Smooth muscle cell (in vitro differentiated cells): ENCODE data around the gene CPA2. TPM values are rescaled to one million over a fixed set of nuclear protein-coding genes. Genes with fewer than 3 reads are reported as not detected.
"Not testable (repeated sequence)": the region's sequence is repeated elsewhere in the genome, so short reads cannot be mapped to it uniquely, and the experiment has no call there.

Experiments used
- DNase-seq: peaks from one replicate; lab custom pipeline; 2025; ENCODE audit not compliant: unreplicated experiment; lab: John Stamatoyannopoulos, UW
- H2AFZ ChIP-seq: fragments of 200-600 bp; sonication (generic); 2 replicates; pipeline ENCODE4 v1.6.0; 2016; ENCODE audit warnings: antibody characterized with exemption, low read depth, mild to moderate bottlenecking
- H3F3A ChIP-seq: fragments of 200-600 bp; sonication (generic); 2 replicates; pipeline ENCODE4 v1.6.0; 2017; ENCODE audit warnings: antibody characterized with exemption, low read depth
- H3K27ac ChIP-seq: fragments of 200-600 bp; sonication (generic); 2 replicates; pipeline ENCODE4 v1.5.1; 2016; ENCODE audit warnings: low read depth, mild to moderate bottlenecking
- H3K27me3 ChIP-seq: fragments of 200-600 bp; sonication (generic); 2 replicates; pipeline ENCODE4 v1.6.1; 2016; ENCODE audit warnings: low read depth, mild to moderate bottlenecking
- H3K36me3 ChIP-seq: fragments of 200-600 bp; sonication (generic); 2 replicates; pipeline ENCODE4 v1.5.1; 2016; ENCODE audit warnings: low read depth
- H3K4me1 ChIP-seq: fragments of 200-600 bp; sonication (generic); 2 replicates; pipeline ENCODE4 v1.5.1; 2016; ENCODE audit warnings: low read depth
- H3K4me2 ChIP-seq: fragments of 200-600 bp; sonication (generic); 2 replicates; pipeline ENCODE4 v1.6.0; 2016; ENCODE audit warnings: mild to moderate bottlenecking
- H3K4me3 ChIP-seq: fragments of 200-600 bp; sonication (generic); 2 replicates; pipeline ENCODE4 v1.5.1; 2016; ENCODE audit warnings: mild to moderate bottlenecking
- H3K79me2 ChIP-seq: fragments of 200-600 bp; sonication (generic); 2 replicates; pipeline ENCODE4 v1.6.0; 2016; ENCODE audit warnings: low read depth, mild to moderate bottlenecking
- H3K9ac ChIP-seq: fragments of 200-600 bp; sonication (generic); 2 replicates; pipeline ENCODE4 v1.6.0; 2016; ENCODE audit warnings: low read depth
- H3K9me3 ChIP-seq: fragments of 200-600 bp; sonication (generic); replicated peaks from 2 replicates; pipeline ENCODE4 v1.5.1; 2016; ENCODE audit warnings: low read depth
- H4K20me1 ChIP-seq: fragments of 200-600 bp; sonication (generic); 2 replicates; pipeline ENCODE4 v1.6.0; 2016; ENCODE audit warnings: low read depth
- CTCF ChIP-seq: fragments of 200-600 bp; sonication (generic); IDR thresholded peaks from 2 replicates; pipeline ENCODE4 v1.5.1; 2017; ENCODE audit warnings: borderline replicate concordance, mild to moderate bottlenecking, antibody characterized with exemption; ENCODE audit not compliant: insufficient read depth, poor library complexity, severe bottlenecking
- WGBS: methylation state at CpG from one replicate; pipeline ENCODE4 v1.1.7; 2016; ENCODE audit warnings: low lambda C conversion rate; 5-methylcytosine and 5-hydroxymethylcytosine counted together
- polyA plus RNA-seq: library from polyadenylated mRNA; unstranded; fragments of >200 nt; fragmentation: Nextera tagmentation; extraction: Ambion mirVana; gene quantifications from 2 replicates; pipeline ENCODE4 v1.2.1, GENCODE V29; 2016
- total RNA-seq: library from RNA; depleted of rRNA; stranded (reverse); fragments of >200 nt; gene quantifications from 2 replicates; pipeline ENCODE4 v1.2.3, GENCODE V29; 2014

The CPA2 gene
- total and polyA plus RNA-seq, 2 experiments from 2014 or later, result 0.18 TPM; not detected in 1

DNA sequence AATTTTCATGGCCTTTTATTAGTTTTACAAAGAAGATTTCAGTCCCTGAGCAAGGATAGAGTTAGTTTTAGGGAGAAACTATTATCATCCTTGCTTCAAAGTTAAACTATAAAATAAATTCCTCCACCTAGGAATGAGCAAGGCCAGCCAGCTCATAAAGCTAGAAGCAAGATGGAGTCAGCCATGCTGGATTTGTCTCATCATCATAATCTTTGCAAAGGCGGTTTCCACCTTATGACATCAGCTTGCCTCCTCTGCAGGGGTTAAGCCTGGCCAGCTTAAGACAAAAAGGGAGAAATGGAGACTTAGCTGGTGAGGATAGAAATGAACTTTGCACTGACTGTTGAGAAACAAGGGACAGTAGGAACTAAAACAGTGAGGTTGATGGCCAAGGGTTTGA lies 40.3 kb upstream of the CPA2 start:
- Histone ChIP-seq H3K4me3 (no peak overlapping the region), H3F3A (no peaks in the 10 kb centered on the region), H3K4me1 (peaks cover 23% of the 10 kb centered on the region), H3K27ac (no peak overlapping the region), H3K27me3 (no peaks in the 10 kb centered on the region), H3K36me3 (no peaks in the 10 kb centered on the region), H2AFZ (no peak overlapping the region), H3K9ac (no peak overlapping the region), H3K4me2 (no peak overlapping the region), H3K9me3 (no peaks in the 10 kb centered on the region), H3K79me2 (no peaks in the 10 kb centered on the region), H4K20me1 (no peaks in the 10 kb centered on the region)
- DNase-seq, result no peak
- WGBS, result 88% methylated on average over 1 of the region's 1 CpG
- TF ChIP-seq CTCF, result no peak

DNA sequence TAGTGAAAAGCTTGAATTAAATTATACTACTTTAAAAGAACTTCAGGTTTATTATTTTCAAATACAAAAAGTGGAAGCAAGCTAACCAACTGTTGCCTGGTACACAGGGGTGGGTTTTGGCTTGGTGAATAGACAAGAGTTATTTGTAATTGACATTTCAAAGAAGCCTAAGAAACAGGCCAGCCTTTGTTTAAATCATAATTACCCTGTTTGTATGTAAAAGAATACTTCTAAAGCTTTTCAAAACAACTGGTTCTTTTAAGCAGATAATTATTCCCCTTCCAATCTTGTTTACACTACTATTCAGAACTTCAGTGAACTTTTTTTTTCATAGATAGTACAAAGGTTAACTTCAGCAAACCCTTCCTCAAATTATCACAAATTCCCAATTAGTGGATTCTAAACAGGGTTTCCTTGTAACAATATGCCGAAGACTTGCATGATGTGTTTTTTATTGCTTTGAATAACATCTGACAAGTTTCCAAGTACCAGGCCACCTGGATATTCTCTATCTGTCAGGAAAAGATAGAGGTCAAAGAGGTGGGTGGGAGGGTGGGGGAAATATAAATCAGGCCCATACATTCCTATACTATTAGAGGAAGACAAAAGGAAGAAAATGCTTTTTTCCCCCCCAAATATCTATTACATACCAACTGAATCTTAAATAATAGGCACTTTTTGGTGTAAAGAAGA lies 38.6 kb upstream of the CPA2 start:
- Histone ChIP-seq H3F3A (no peaks in the 10 kb centered on the region), H3K4me1 (peaks cover 23% of the 10 kb centered on the region), H3K79me2 (no peaks in the 10 kb centered on the region), H3K4me2 (no peak overlapping the region), H3K4me3 (no peak overlapping the region), H3K27me3 (no peaks in the 10 kb centered on the region), H3K36me3 (no peaks in the 10 kb centered on the region), H2AFZ (peak overlapping the region; percentile 85), H4K20me1 (no peaks in the 10 kb centered on the region), H3K9ac (no peak overlapping the region), H3K27ac (peak overlapping the region; percentile 35), H3K9me3 (no peaks in the 10 kb centered on the region)
- TF ChIP-seq CTCF, result no peak
- WGBS, result 18% methylated on average over 1 of the region's 1 CpG
- DNase-seq, result no peak

- Histone ChIP-seq H4K20me1 (no peaks in the 10 kb centered on the region), H2AFZ (peak overlapping the region; percentile 85), H3K4me1 (peaks cover 23% of the 10 kb centered on the region), H3F3A (no peaks in the 10 kb centered on the region), H3K27ac (peak overlapping the region; percentile 35), H3K9ac (no peak overlapping the region), H3K79me2 (no peaks in the 10 kb centered on the region), H3K4me3 (no peak overlapping the region), H3K4me2 (peak overlapping the region; percentile 33), H3K9me3 (no peaks in the 10 kb centered on the region), H3K27me3 (no peaks in the 10 kb centered on the region), H3K36me3 (no peaks in the 10 kb centered on the region)
- 52% methylated on average over 7 of the region's 7 CpGs for WGBS
- DNase-seq, result no peak
- TF ChIP-seq CTCF, result no peak
Observed at GRCh38 chr7:130228840-130229502, 37.7 kb upstream of the CPA2 start.

DNA sequence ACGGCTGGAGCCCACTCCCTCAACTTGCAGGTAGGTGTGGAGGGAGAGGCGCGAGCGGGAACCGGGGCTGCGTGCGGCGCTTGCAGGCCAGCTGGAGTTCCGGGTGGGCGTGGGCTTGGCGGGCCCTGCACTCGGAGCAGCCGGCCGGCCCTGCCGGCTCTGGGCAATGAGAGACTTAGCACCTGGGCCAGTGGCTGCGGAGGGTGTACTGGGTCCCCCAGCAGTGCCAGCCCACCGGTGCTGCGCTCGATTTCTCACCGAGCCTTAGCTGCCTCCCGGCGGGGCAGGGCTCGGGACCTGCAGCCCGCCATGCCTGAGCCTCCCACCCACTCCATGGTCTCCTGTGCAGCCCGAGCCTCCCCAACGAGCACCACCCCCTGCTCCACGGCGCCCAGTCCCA lies 36.7 kb upstream of the CPA2 start:
- H4K20me1 ChIP-seq, H3K9ac ChIP-seq, H2AFZ ChIP-seq, H3K4me3 ChIP-seq, DNase-seq, H3K27me3 ChIP-seq, H3K79me2 ChIP-seq, H3K4me2 ChIP-seq, H3F3A ChIP-seq, H3K27ac ChIP-seq, H3K36me3 ChIP-seq, H3K9me3 ChIP-seq: not testable (repeated sequence)
- WGBS, result 90% methylated on average over 18 of the region's 28 CpGs
- peaks cover 23% of the 10 kb centered on the region for H3K4me1 ChIP-seq
